Measurements from ENCODE around the gene SRSF5. TPM values are rescaled to one million over a fixed set of nuclear protein-coding genes. Genes with fewer than 3 reads are reported as not detected.

SRSF5 gene
- total RNA-seq, 1 donor = 101 TPM

GRCh38 chr14:69776875-69777453 lies 10.0 kb downstream of the SRSF5 start:
- H3K4me3 ChIP-seq (ENCODE audit: low read depth, low read length) = no peak overlapping the region

GRCh38 chr14:69779088-69779487 lies 12.1 kb downstream of the SRSF5 start:
- no peak for DNase-seq (ENCODE audit: low read depth)
- H3K4me3 ChIP-seq (ENCODE audit: low read depth, low read length) = no peak overlapping the region
- no peak for TF ChIP-seq CTCF (IDR thresholded peaks at IDR 0.05; ENCODE audit: insufficient read depth, low read length)

More at GRCh38 chr14:69776875-69777453, 10.0 kb downstream of the SRSF5 start:
- TF ChIP-seq CTCF (IDR thresholded peaks at IDR 0.05; ENCODE audit: insufficient read depth, low read length) = no peak
- DNase-seq (ENCODE audit: low read depth) = no peak

- no peak for TF ChIP-seq CTCF (IDR thresholded peaks at IDR 0.05; ENCODE audit: insufficient read depth, low read length)
- no peak for DNase-seq (ENCODE audit: low read depth)
- H3K4me3 ChIP-seq (ENCODE audit: low read depth, low read length) = no peak overlapping the region
Measured at GRCh38 chr14:69780092-69780491, 13.2 kb downstream of the SRSF5 start.

GRCh38 chr14:69780952-69781351 lies 14.0 kb downstream of the SRSF5 start:
- no peak overlapping the region for H3K4me3 ChIP-seq (ENCODE audit: low read depth, low read length)
- TF ChIP-seq CTCF (IDR thresholded peaks at IDR 0.05; ENCODE audit: insufficient read depth, low read length) = no peak
- DNase-seq (ENCODE audit: low read depth) = no peak

- TF ChIP-seq CTCF (IDR thresholded peaks at IDR 0.05; ENCODE audit: insufficient read depth, low read length) = no peak
- no peak overlapping the region for H3K4me3 ChIP-seq (ENCODE audit: low read depth, low read length)
- DNase-seq (ENCODE audit: low read depth) = no peak
Measured at GRCh38 chr14:69784942-69785341, 18.0 kb downstream of the SRSF5 start.

GRCh38 chr14:69786603-69787002 lies 19.7 kb downstream of the SRSF5 start:
- H3K4me3 ChIP-seq (ENCODE audit: low read depth, low read length) = no peak overlapping the region
- DNase-seq (ENCODE audit: low read depth) = no peak
- TF ChIP-seq CTCF (IDR thresholded peaks at IDR 0.05; ENCODE audit: insufficient read depth, low read length) = no peak

- TF ChIP-seq CTCF (IDR thresholded peaks at IDR 0.05; ENCODE audit: insufficient read depth, low read length) = no peak
- no peak for DNase-seq (ENCODE audit: low read depth)
- no peak overlapping the region for H3K4me3 ChIP-seq (ENCODE audit: low read depth, low read length)
Measured at GRCh38 chr14:69789118-69789640, 22.2 kb downstream of the SRSF5 start.

Measured in fibroblast of the aortic adventitia (primary cell).